SK-N-SH treated with all-trans-retinoic acid at 6 μM for 48 hours (cell line): Measurements from ENCODE around the gene LRMDA.

Experiments
- ATAC-seq: fragments of 200-7000 bp; cut with Tn5 transposase; 3 replicates; pipeline ENCODE4 v1.9.1; 2020; ENCODE audit warnings: mild to moderate bottlenecking, moderate library complexity
- ARNTL ChIP-seq: fragments of 450-650 bp; formaldehyde crosslinking; IDR thresholded peaks from 2 replicates; pipeline ENCODE4 v1.5.0; 2020; ENCODE audit warnings: low read depth, mild to moderate bottlenecking, moderate library complexity, borderline replicate concordance
- BACH2 ChIP-seq: fragments of 250-450 bp; sonication (Bioruptor Pico); IDR thresholded peaks from 2 replicates; pipeline ENCODE4 v1.9.0; 2021; ENCODE audit warnings: mild to moderate bottlenecking, borderline replicate concordance
- CSDC2 ChIP-seq: fragments of 250-450 bp; sonication (Bioruptor Pico); IDR thresholded peaks from 2 replicates; pipeline ENCODE4 v1.5.0; 2020; ENCODE audit warnings: mild to moderate bottlenecking, moderate library complexity
- GLIS3 ChIP-seq: fragments of 250-450 bp; sonication (Bioruptor Pico); IDR thresholded peaks from 2 replicates; pipeline ENCODE4 v1.5.0; 2020; ENCODE audit warnings: mild to moderate bottlenecking, moderate library complexity
- ISL1 ChIP-seq: fragments of 250-450 bp; sonication (Bioruptor Pico); IDR thresholded peaks from 2 replicates; pipeline ENCODE4 v2.1.2; 2022; ENCODE audit warnings: mild to moderate bottlenecking, moderate library complexity
- OSR1 ChIP-seq: fragments of 250-450 bp; sonication (Bioruptor Pico); IDR thresholded peaks from 2 replicates; pipeline ENCODE4 v1.8.0; 2022; ENCODE audit warnings: moderate library complexity, mild to moderate bottlenecking, inconsistent platforms
- PPARA ChIP-seq: fragments of 250-450 bp; sonication (Bioruptor Pico); IDR thresholded peaks from 2 replicates; pipeline ENCODE4 v1.5.0; 2020; ENCODE audit warnings: mild to moderate bottlenecking, borderline replicate concordance
- RARB ChIP-seq: fragments of 250-450 bp; sonication (Bioruptor Pico); IDR thresholded peaks from 2 replicates; pipeline ENCODE4 v1.8.0; 2021; ENCODE audit warnings: mild to moderate bottlenecking, moderate library complexity
- SNAI2 ChIP-seq: fragments of 250-450 bp; sonication (Bioruptor Pico); IDR thresholded peaks from 2 replicates; pipeline ENCODE4 v1.5.0; 2020; ENCODE audit warnings: mild to moderate bottlenecking, moderate library complexity
- TCF4 ChIP-seq: fragments of 250-450 bp; sonication (Bioruptor Pico); IDR thresholded peaks from 2 replicates; pipeline ENCODE4 v1.8.0; 2021; ENCODE audit warnings: mild to moderate bottlenecking, moderate library complexity, borderline replicate concordance
- TOX ChIP-seq: fragments of 250-450 bp; sonication (Bioruptor Pico); IDR thresholded peaks from 2 replicates; pipeline ENCODE4 v1.8.0; 2021; ENCODE audit warnings: mild to moderate bottlenecking, moderate library complexity, borderline replicate concordance
- ZC3H10 ChIP-seq: fragments of 250-450 bp; sonication (Bioruptor Pico); IDR thresholded peaks from 2 replicates; pipeline ENCODE4 v1.5.1; 2021; ENCODE audit warnings: mild to moderate bottlenecking, moderate library complexity
- ZFP30 ChIP-seq: fragments of 450-650 bp; formaldehyde crosslinking; IDR thresholded peaks from 2 replicates; pipeline ENCODE4 v1.5.0; 2022; ENCODE audit warnings: mild to moderate bottlenecking, moderate library complexity
- ZNF565 ChIP-seq: fragments of 450-650 bp; formaldehyde crosslinking; conservative IDR thresholded peaks from 2 replicates; pipeline ENCODE4 v1.5.0; 2020; ENCODE audit warnings: low read depth, mild to moderate bottlenecking, moderate library complexity
- ZNF70 ChIP-seq: fragments of 450-650 bp; formaldehyde crosslinking; IDR thresholded peaks from 2 replicates; pipeline ENCODE4 v1.5.0; 2020; ENCODE audit warnings: mild to moderate bottlenecking, moderate library complexity
- ZNF8 ChIP-seq: fragments of 450-650 bp; formaldehyde crosslinking; IDR thresholded peaks from 2 replicates; pipeline ENCODE4 v1.5.0; 2020; ENCODE audit warnings: mild to moderate bottlenecking, moderate library complexity
- TF ChIP-seq, protein P1 (sequence below): fragments of 250-450 bp; sonication (Bioruptor Pico); IDR thresholded peaks from 2 replicates; pipeline ENCODE4 v1.8.0; 2020; ENCODE audit warnings: mild to moderate bottlenecking, moderate library complexity, borderline replicate concordance
- TF ChIP-seq, protein P2 (sequence below): fragments of 250-450 bp; sonication (Bioruptor Pico); IDR thresholded peaks from 2 replicates; pipeline ENCODE4 v1.5.1; 2020; ENCODE audit warnings: low read depth, mild to moderate bottlenecking, moderate library complexity
- TF ChIP-seq, protein P3 (sequence below): fragments of 250-450 bp; sonication (Bioruptor Pico); IDR thresholded peaks from 2 replicates; pipeline ENCODE4 v1.5.0; 2020; ENCODE audit warnings: mild to moderate bottlenecking, moderate library complexity
- TF ChIP-seq, protein P4 (sequence below): fragments of 250-450 bp; sonication (Bioruptor Pico); IDR thresholded peaks from 2 replicates; pipeline ENCODE4 v1.8.0; 2021; ENCODE audit warnings: low read depth, mild to moderate bottlenecking, moderate library complexity, borderline replicate concordance

LRMDA gene

DNA sequence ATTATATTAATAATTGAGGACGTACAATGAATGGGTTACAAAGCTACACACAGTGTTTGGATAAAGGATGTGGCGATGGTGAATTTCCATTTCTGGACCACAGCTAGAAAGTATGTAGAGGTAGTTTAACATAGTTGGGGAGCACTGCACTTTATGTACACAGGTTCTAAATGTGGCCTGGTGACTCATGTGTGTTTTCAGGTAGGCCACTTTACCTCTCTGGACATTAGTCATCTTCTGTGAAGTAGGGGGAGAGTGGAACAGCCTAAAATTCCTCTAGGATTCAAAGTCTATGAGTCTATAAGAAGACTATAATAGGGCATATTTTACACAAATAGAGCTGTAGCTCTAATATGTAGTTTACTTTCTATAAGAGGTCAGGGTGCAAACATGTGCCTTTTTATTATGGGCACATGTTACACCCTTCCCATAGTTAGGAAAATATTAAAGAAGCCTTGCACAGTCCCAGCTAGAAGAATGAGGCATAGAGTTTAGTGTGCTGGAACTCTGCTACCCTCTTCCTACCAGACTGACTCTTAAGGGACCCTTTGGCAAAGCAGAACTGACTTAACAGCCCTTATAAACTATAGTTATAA lies 594.9 kb downstream of the LRMDA start (continued):
- TF ChIP-seq GLIS3 (CRISPR knock-in tag): no peak
- TF ChIP-seq ZC3H10 (CRISPR knock-in tag): no peak

DNA sequence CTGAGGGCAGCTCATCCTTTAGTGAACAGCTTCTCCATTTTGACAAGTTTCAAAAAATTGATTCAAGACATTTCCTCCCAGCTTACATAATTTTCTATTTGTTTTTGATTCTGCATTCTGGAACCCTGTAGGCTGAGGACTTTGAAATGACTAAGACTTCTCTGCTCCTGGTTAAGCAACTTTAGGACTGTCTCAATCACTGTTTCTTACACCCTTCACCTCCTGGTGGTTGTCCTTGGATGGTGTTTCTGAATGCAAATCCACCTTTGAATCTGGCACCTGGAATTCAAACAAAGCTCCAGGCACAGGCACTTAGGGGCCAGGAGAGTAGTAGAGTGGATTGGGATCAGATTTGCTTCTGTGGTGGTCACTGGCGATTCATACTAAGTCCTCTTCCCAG lies 595.5 kb downstream of the LRMDA start:
- ATAC-seq: no peak
- TF ChIP-seq ZNF565 (CRISPR knock-in tag): no peak
- TF ChIP-seq, all 23 proteins: peak for 0

DNA sequence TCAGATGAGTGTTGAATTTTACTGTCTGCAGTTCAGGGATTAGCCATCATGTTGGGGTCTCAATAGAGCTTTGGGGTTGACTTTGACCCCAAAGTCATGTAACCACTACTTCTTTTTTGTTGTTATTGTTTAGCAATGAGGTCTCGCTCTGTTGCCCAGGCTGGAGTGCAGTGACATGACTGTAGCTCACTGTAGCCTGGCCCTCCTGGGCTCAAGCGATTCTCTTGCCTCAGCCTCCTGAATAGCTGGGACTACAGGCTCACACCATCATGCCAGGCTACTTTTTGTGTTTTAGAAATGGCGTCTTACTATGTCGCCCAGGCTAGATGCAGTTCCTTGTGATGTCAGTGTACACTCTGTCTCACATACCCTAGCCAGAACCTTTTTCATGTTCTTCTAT lies 598.4 kb downstream of the LRMDA start:
- TF ChIP-seq ARNTL (CRISPR knock-in tag): no peak
- TF ChIP-seq, protein P1, sequence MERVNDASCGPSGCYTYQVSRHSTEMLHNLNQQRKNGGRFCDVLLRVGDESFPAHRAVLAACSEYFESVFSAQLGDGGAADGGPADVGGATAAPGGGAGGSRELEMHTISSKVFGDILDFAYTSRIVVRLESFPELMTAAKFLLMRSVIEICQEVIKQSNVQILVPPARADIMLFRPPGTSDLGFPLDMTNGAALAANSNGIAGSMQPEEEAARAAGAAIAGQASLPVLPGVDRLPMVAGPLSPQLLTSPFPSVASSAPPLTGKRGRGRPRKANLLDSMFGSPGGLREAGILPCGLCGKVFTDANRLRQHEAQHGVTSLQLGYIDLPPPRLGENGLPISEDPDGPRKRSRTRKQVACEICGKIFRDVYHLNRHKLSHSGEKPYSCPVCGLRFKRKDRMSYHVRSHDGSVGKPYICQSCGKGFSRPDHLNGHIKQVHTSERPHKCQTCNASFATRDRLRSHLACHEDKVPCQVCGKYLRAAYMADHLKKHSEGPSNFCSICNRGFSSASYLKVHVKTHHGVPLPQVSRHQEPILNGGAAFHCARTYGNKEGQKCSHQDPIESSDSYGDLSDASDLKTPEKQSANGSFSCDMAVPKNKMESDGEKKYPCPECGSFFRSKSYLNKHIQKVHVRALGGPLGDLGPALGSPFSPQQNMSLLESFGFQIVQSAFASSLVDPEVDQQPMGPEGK (CRISPR knock-in tag): no peak
- TF ChIP-seq RARB (CRISPR knock-in tag): no peak
- TF ChIP-seq, protein P2, sequence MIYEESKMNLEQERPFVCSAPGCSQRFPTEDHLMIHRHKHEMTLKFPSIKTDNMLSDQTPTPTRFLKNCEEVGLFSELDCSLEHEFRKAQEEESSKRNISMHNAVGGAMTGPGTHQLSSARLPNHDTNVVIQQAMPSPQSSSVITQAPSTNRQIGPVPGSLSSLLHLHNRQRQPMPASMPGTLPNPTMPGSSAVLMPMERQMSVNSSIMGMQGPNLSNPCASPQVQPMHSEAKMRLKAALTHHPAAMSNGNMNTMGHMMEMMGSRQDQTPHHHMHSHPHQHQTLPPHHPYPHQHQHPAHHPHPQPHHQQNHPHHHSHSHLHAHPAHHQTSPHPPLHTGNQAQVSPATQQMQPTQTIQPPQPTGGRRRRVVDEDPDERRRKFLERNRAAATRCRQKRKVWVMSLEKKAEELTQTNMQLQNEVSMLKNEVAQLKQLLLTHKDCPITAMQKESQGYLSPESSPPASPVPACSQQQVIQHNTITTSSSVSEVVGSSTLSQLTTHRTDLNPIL (CRISPR knock-in tag): no peak
- no peak for TF ChIP-seq ZNF8 (CRISPR knock-in tag)
- TF ChIP-seq TOX: no peak
- no peak for TF ChIP-seq ISL1
- TF ChIP-seq BACH2: no peak
- TF ChIP-seq ZNF70 (CRISPR knock-in tag): no peak
- no peak for TF ChIP-seq OSR1 (CRISPR knock-in tag)
- ATAC-seq: no peak

DNA sequence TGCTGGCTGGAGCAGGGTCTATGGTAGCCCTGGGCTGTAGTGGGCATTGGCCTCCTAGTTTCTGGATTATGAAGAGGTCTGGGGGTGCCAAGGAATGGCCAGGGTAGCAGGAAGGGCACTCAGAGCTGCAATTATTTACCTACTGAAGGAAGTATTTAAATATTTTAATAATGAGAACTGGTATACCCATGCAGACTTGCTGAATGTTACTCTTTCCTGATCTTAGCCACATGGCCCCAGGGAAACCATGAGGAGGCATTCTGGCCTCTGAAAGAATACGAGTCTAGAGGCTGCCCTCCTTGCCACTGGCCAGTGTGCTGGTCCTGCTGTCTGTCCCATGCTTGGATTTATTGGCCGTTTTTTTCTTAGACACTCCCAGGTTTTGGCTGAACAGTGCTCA lies 599.7 kb downstream of the LRMDA start:
- ATAC-seq: no peak
- TF ChIP-seq, protein P2 (CRISPR knock-in tag): no peak
- no peak for TF ChIP-seq CSDC2 (CRISPR knock-in tag)
- no peak for TF ChIP-seq ZNF70 (CRISPR knock-in tag)
- no peak for TF ChIP-seq GLIS3 (CRISPR knock-in tag)
- TF ChIP-seq, protein P3, sequence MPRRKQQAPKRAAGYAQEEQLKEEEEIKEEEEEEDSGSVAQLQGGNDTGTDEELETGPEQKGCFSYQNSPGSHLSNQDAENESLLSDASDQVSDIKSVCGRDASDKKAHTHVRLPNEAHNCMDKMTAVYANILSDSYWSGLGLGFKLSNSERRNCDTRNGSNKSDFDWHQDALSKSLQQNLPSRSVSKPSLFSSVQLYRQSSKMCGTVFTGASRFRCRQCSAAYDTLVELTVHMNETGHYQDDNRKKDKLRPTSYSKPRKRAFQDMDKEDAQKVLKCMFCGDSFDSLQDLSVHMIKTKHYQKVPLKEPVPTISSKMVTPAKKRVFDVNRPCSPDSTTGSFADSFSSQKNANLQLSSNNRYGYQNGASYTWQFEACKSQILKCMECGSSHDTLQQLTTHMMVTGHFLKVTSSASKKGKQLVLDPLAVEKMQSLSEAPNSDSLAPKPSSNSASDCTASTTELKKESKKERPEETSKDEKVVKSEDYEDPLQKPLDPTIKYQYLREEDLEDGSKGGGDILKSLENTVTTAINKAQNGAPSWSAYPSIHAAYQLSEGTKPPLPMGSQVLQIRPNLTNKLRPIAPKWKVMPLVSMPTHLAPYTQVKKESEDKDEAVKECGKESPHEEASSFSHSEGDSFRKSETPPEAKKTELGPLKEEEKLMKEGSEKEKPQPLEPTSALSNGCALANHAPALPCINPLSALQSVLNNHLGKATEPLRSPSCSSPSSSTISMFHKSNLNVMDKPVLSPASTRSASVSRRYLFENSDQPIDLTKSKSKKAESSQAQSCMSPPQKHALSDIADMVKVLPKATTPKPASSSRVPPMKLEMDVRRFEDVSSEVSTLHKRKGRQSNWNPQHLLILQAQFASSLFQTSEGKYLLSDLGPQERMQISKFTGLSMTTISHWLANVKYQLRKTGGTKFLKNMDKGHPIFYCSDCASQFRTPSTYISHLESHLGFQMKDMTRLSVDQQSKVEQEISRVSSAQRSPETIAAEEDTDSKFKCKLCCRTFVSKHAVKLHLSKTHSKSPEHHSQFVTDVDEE (CRISPR knock-in tag): no peak
- no peak for TF ChIP-seq TOX
- no peak for TF ChIP-seq ZNF565 (CRISPR knock-in tag)
- TF ChIP-seq ZFP30 (CRISPR knock-in tag): no peak
- no peak for TF ChIP-seq ZC3H10 (CRISPR knock-in tag)
- TF ChIP-seq ARNTL (CRISPR knock-in tag): no peak
- TF ChIP-seq, all 23 proteins: peak for 0

DNA sequence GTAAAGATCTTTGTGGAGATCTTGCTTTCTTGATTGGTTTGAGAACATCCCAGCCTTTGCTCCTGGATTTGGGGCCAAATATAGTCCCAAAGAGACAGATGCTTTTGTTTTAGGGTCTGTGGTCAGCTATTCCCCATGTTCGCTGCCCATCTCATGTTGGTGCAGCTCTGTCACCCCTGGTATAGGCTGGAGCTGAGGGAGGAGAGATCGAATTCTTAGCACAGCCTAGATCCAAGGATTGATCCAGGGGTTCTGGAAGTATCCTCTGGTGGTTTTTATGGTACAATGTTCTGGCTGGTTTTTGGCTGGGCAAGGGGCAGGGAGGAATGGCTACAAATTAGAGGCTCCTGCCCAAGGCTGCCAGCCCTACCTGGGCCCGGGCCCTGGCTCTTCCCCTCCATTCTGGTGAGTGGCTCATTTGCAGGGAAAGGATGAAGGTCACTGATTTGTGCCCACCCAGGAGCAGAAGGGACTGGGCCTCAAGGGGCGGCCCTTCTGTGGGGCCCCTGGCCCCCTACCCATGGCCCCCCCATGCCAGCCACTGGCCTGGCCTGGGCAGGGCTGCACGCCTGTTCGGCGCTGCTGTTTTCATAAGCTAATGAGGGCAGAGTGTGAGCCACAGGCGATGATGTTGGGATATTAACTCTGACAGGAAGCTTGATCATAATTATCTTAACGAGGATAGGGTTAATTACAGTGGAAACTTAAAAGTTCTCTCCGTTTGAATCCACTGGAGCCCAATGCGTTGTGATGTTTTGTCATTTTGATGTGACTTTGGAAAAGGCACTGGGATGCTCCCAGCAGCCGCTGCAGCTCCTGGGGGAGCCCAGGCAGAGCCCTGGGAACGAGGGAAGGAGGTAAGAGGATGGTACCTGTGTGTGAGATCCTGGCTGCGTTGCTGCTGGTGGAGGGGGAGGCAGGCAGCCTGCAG lies 600.6 kb downstream of the LRMDA start:
- TF ChIP-seq SNAI2 (no peak), ZC3H10 (CRISPR knock-in tag) (no peak), CSDC2 (CRISPR knock-in tag) (no peak), GLIS3 (CRISPR knock-in tag) (no peak), ZFP30 (CRISPR knock-in tag) (no peak), PPARA (CRISPR knock-in tag) (no peak), TOX (no peak), ISL1 (no peak), TCF4 (CRISPR knock-in tag) (no peak)
- TF ChIP-seq, protein P4, sequence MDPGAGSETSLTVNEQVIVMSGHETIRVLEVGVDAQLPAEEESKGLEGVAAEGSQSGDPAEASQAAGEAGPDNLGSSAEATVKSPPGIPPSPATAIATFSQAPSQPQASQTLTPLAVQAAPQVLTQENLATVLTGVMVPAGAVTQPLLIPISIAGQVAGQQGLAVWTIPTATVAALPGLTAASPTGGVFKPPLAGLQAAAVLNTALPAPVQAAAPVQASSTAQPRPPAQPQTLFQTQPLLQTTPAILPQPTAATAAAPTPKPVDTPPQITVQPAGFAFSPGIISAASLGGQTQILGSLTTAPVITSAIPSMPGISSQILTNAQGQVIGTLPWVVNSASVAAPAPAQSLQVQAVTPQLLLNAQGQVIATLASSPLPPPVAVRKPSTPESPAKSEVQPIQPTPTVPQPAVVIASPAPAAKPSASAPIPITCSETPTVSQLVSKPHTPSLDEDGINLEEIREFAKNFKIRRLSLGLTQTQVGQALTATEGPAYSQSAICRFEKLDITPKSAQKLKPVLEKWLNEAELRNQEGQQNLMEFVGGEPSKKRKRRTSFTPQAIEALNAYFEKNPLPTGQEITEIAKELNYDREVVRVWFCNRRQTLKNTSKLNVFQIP (CRISPR knock-in tag): no peak
- TF ChIP-seq, protein P2 (CRISPR knock-in tag): no peak
- no peak for ATAC-seq
